Stimulated activated CD4-positive, alpha-beta T cell treated with anti-CD3 and anti-CD28 coated beads, Interleukin-15, amount 100 ng/mL, for 48 hours (primary cell): ENCODE measurements around the gene TTBK2.
A peak's percentile ranks its signal among the peaks of the same experiment; 100 is the strongest.

ENCODE experiments used
- DNase-seq, 2 donors: peaks; one replicate each; pipeline ENCODE4 v3.0.0-alpha.2; 2020; ENCODE audit warnings: low read depth in 2 of 2

The TTBK2 gene

GRCh38 chr15:42728560-42728959 is 192.0 kb downstream of the TTBK2 start:
- no peak for DNase-seq

GRCh38 chr15:42727750-42728381 is 192.7 kb downstream of the TTBK2 start:
- no peak for DNase-seq

- no peak for DNase-seq
Measured at GRCh38 chr15:42726114-42726513, 194.5 kb downstream of the TTBK2 start.

DNA sequence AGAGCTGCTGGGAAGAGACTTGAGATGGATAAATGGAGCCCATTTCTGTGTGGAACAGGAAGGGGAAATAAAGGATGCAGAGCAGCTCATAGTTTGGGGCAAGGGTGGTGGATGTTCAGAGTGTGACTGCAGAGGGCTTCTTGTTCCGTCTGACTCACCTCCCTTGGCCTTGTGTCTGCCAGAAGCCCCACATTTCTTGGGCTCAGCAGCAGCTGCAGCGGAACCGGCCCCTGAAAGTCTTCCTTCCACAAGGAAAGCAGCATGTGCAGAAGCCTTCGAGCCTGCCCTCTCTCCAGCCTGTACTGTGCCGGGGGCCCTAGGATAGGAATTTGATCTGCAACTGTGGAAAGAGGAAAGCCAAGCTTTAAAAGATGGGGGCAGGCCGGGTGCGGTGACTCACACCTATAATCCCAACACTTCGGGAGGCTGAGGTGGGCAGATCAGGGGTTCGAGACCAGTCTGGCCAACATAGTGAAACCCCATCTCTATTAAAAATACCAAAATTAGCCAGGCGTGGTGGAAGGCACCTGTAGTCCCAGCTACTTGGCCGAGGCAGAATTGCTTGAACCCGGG is 195.2 kb downstream of the TTBK2 start:
- no peak for DNase-seq

DNA sequence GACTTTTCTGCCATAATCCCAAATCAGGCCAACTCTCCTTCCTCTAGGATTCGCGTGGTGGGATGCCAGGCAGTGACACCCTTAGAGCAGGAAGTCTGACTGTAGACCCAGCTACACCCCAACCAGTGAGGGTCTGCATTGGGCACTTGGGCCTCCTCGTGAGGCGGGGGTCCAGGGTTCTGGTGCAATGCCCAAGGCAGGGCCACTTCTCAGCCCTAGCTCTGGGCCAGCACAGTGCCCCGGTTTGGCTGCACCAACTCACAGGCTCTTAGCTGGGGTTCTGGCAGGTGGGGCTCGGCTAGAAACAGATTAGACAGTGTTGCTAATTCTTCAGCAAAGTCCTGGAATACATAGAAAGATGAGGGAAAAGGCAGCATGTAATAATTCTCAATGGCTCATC is 196.3 kb downstream of the TTBK2 start:
- DNase-seq = no peak

DNA sequence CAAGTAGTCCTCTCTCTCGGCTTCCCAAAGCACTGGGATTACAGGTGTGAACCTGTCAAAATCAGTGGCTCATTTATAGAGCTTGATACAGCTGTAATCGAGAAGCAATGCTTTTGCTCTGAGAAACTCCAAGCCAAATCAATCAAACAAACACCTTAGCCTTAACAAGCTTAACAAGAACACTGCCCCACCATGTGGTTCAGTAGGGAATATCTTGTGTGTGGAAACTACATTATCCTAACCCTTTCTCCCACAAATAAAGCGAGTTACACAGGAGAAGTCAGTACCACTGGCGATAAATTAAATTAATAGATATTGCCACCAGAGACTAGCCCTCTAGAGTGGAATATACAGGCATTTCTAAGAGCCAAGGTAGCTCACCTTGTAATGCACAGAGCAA is 197.5 kb downstream of the TTBK2 start:
- DNase-seq = no peak

- DNase-seq = no peak
Measured at GRCh38 chr15:42721916-42722315, 198.7 kb downstream of the TTBK2 start.

DNA sequence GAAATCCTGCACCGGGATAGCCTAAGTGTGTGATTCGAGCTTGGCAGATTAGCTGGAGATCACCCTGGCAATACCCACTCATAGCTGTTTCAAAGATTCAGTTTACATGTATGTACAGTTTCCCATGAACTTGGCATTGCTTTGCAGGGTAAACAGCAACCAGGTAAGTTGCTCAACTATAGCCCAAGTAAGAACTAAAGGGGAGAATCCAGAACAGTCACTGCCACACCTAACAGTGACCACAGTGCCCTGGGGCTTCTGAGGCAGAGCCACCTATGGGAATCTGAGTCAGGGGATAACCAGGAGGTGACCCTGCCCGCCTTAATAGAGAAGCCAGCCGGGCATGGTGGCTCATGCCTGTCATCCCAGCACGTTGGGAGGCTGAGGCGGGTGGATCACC is 199.6 kb downstream of the TTBK2 start:
- DNase-seq = no peak

DNA sequence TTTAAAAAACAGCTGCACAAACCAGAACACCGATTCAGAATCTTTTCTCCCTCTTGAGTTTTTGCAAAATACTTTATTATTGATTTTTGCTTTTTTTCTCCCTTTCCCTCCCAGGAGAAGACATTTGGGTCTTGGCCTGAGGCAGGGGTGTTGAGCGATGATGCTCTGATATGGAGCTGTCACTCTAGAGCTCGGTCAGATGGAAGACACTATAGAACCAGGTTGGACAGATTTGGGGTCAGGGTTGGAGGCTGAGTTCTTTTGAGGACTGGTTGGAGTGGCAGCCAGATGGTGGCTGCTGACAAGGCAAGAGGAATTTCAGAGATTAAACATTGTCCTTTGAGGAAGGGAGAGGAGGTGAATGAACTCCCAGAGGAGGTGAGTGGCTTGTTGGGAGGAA is 200.5 kb downstream of the TTBK2 start:
- no peak for DNase-seq

DNA sequence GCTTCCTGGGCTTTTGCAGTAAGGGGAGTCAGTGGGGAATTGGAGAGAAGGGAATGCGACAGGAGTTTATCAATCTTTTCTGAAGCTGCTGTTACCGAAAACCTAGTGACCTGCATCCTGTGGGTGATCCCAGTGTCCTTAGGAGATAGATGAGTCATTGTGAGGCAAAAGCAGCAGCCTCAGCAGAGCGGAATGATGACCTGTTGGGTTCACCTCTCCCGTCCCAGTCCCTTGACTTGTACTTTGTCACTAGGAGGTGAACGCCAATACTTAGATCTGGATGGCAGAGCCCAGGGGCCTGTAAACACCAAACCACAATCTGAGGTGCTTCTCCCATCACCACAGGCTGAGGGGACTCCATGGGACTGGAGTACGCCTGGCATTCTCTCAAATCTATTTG is 201.5 kb downstream of the TTBK2 start:
- DNase-seq = no peak

DNA sequence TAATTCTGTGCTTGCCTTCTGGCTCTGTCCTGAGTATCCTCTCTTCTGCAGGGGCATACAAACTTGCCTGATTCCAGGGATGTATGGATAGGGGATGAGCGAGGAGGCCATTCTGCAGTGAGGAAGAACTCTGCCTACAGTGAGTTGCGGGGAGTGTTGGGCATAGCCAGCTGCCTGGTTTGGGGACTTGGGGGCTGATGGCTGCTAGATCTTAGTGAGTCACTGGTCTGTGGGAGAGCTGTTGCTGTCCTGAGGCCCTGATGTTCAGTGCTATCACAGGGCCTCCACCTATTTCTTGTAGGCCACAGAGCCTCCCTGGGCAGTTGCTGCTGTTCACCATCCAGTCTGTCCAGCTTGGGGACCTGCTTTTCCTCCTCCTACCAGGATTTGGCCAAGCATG is 204.0 kb downstream of the TTBK2 start:
- no peak for DNase-seq

- DNase-seq = no peak
Measured at GRCh38 chr15:42716125-42716524, 204.5 kb downstream of the TTBK2 start.

DNA sequence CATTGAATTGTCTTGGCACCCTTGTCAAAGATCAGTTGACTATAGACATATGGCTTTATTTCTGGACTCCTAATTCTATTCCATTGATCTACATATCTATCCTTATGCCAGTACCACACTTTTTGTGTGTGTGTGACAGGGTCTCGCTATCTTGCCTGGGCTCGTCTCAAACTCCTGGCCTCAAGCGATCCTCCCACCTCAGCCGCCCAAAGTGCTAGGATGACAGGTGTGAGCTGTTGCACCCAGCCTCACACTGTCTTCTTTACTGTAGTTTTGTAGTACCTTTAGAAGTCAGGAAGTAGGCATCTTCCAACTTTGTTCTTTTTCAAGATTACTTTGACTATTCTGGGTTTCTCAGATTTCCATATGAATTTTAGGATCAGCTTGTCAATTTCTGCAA is 208.0 kb downstream of the TTBK2 start:
- no peak for DNase-seq

- DNase-seq = no peak
Measured at GRCh38 chr15:42711746-42712145, 208.8 kb downstream of the TTBK2 start.

DNA sequence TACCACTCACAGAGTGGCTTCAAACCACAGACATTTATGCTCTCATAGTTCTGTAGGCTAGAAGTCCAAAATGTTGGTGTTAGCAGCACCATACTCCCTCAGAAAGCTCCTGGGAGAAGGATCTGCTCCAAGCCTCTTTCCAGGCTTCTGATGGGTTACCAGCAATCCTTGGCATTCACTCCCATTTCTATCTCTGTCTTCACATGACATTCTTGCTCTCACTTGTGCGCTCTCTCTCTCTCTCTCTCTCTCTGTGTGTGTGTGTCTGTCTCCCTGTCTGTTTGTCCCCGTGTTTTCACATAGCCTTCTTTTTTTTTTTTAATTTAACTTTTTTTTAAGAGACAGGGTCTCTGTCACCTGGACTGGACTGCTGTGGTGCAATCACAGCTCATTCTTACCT is 209.9 kb downstream of the TTBK2 start:
- no peak for DNase-seq

GRCh38 chr15:42707873-42708544 is 212.6 kb downstream of the TTBK2 start:
- no peak for DNase-seq

DNA sequence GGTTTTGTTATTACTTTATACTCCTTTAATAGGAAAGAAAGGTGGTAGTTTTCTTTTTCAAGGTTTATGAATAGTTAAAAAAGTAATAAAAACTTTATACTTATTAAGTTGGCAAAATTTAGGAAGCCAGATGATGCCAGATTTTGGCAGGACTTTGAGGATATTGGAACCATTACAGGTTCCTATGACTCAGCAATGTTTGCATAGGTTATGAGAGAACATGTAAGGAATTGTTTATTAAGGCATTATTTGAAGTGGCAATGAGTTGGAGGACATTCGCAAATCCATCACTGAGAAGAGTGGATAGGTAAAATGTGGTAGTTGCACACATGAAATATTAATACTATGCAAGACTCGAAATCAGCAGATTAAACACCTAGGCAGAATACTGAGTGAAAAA is 213.5 kb downstream of the TTBK2 start:
- DNase-seq = no peak

- no peak for DNase-seq
Measured at GRCh38 chr15:42705336-42705735, 215.2 kb downstream of the TTBK2 start.

GRCh38 chr15:42704492-42704926 is 216.1 kb downstream of the TTBK2 start:
- DNase-seq = peak; percentile 29 to 47

GRCh38 chr15:42696626-42697025 is 224.0 kb downstream of the TTBK2 start:
- DNase-seq = no peak

DNA sequence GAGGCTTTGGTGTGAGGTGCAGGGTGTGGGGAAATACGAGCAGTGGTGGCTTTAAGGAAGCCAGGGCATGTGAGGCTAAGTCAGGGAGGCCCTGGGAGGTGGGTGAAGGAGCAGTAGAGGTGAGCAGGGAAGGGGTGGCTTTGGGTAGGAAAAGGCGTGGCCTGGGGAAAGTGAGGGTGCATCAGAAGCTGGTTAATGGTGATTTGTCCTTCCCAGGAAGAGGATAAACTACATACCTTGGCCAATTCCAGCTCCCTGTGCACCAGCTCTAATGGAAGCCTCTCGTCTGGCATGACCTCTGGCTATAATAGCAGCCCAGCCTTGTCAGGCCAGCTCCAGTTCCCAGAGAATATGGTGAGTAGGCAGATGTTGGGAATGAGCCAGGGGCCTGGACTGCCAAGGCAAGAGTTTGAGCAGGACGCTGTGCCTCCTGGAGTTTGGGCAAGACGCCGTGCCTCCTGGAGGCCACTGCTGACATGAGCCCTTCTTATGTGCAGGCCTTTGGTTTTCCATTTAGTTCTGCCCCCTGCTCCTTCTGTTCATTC is 225.0 kb downstream of the TTBK2 start:
- DNase-seq = no peak

- DNase-seq = no peak
Measured at GRCh38 chr15:42694398-42694797, 226.2 kb downstream of the TTBK2 start.

GRCh38 chr15:42693942-42694341 is 226.6 kb downstream of the TTBK2 start:
- no peak for DNase-seq
